Right lobe of liver (tissue), 6 donors: Measurements from ENCODE around the gene CNIH3. TPM values are rescaled to one million over a fixed set of nuclear protein-coding genes. Genes with fewer than 3 reads are reported as not detected.

Experiments
- ATAC-seq, 4 donors: fragments of 200-7000 bp; cut with Tn5 transposase; one replicate each; pipeline ENCODE4 v1.9.1; 2020; ENCODE audit warnings: mild to moderate bottlenecking in 4 of 4, moderate library complexity in 4 of 4
- DNase-seq, 3 donors: peaks; one replicate each; pipeline ENCODE4 v3.0.0-alpha.2; 2020
- H3K27ac ChIP-seq, 3 donors: fragments of 200-600 bp; one replicate each; pipeline ENCODE4 v1.8.0; 2022
- H3K27me3 ChIP-seq, 2 donors: fragments of 200-600 bp; one replicate each; pipeline ENCODE4 v1.8.0; 2022
- H3K36me3 ChIP-seq, 4 donors: fragments of 200-600 bp; sonication (generic) in 1 of 4; one replicate each; pipeline versions ENCODE4 v1.5.1 to v1.8.0; 2017 to 2022; ENCODE audit warnings: control low read depth in 1 of 4
- H3K4me1 ChIP-seq, 4 donors: fragments of 200-600 bp; sonication (generic) in 1 of 4; one replicate each; pipeline versions ENCODE4 v1.5.1 to v1.8.0; 2017 to 2022; ENCODE audit warnings: control low read depth in 1 of 4
- H3K4me3 ChIP-seq, 3 donors: fragments of 200-600 bp; one replicate each; pipeline ENCODE4 v1.8.0; 2022
- H3K9me3 ChIP-seq, 4 donors: fragments of 200-600 bp; sonication (generic) in 1 of 4; one replicate each; pipeline versions ENCODE4 v1.5.1 to v1.8.0; 2017 to 2022; ENCODE audit warnings: control low read depth in 1 of 4
- CTCF ChIP-seq, 4 donors: fragments of 200-600 bp in 3 of 4; fragments of 450-650 bp in 1 of 4; IDR thresholded peaks; one replicate each; pipeline versions ENCODE4 v1.5.1 to v1.8.0; 2016 to 2022; ENCODE audit warnings: antibody characterized with exemption in 4 of 4, mild to moderate bottlenecking in 2 of 4
- POLR2A ChIP-seq: fragments of 450-650 bp; IDR thresholded peaks from one replicate; pipeline ENCODE4 v1.6.1; 2017; ENCODE audit warnings: antibody characterized with exemption, mild to moderate bottlenecking
- WGBS: methylation state at CpG from one replicate; pipeline ENCODE4 v1.1.6; 2018; ENCODE audit warnings: low coverage, low lambda C conversion rate; ENCODE audit not compliant: insufficient coverage; ENCODE audit errors: missing lambda C conversion rate; 5-methylcytosine and 5-hydroxymethylcytosine counted together
- intact Hi-C, 2 donors: fragments of 100-400 bp; cut with DNase I; formaldehyde crosslinking; loops; one replicate each; pipeline versions ENCODE4 v1.11.2 to v1.14.1; 2022
- total RNA-seq, 6 experiments: library from RNA; depleted of rRNA in 2 of 6; stranded (reverse); fragments of >200 nt in 2 of 6; fragmentation: NEBNext Ultra II Directional in 3 of 6; extraction: Animal tissue kit (Norgen Biotek cat#: 25700) in 3 of 6; gene quantifications; one replicate each; pipeline versions ENCODE4 v1.1.0 to v1.2.4, GENCODE V29; 2016 to 2023
- donor health status: DM: no; HTN: yes; CAD: no.
- donor health status: DM: no; HTN: no; CAD: no.
- donor health status: DM: no; HTN: no; CAD: no.
- donor health status: DM: no; HTN: yes; CAD: no.
- donor health status: DM: no; HTN: yes; CAD: no.

Gene CNIH3
- total RNA-seq, 6 experiments from 2014 or later, result 0.12 to 1.6 (median 0.55) TPM

GRCh38 chr1:224622831-224623230 is 6.7 kb downstream of the CNIH3 start:
- H3K4me3 ChIP-seq, result no peak overlapping the region
- 82% methylated on average over 2 of the region's 2 CpGs for WGBS
- TF ChIP-seq CTCF (IDR thresholded peaks at IDR 0.05) (no peak), POLR2A (no peak)
- no peaks in the 10 kb centered on the region for H3K36me3 ChIP-seq
- no peaks in the 10 kb centered on the region for H3K4me1 ChIP-seq
- H3K27ac ChIP-seq, result no peak overlapping the region
- peaks cover 0 to 7% of the 10 kb centered on the region in 2 donors for H3K27me3 ChIP-seq
- intact Hi-C loops, result no loop called here
- H3K9me3 ChIP-seq, result no peaks in the 10 kb centered on the region
- DNase-seq (no peak), ATAC-seq (peak in 1 of 4 donors; percentile 20)

GRCh38 chr1:224623310-224623714 is 7.2 kb downstream of the CNIH3 start:
- DNase-seq (no peak), ATAC-seq (no peak)
- intact Hi-C loops, result no loop called here
- H3K27ac ChIP-seq, result no peak overlapping the region
- TF ChIP-seq CTCF (IDR thresholded peaks at IDR 0.05) (no peak), POLR2A (no peak)
- WGBS, result 66% methylated on average over 5 of the region's 5 CpGs
- H3K9me3 ChIP-seq, result no peaks in the 10 kb centered on the region
- no peak overlapping the region for H3K4me3 ChIP-seq
- peaks cover 0 to 2% of the 10 kb centered on the region in 2 donors for H3K27me3 ChIP-seq
- no peaks in the 10 kb centered on the region for H3K36me3 ChIP-seq
- no peaks in the 10 kb centered on the region for H3K4me1 ChIP-seq

- H3K9me3 ChIP-seq, result no peaks in the 10 kb centered on the region
- H3K36me3 ChIP-seq, result no peaks in the 10 kb centered on the region
- TF ChIP-seq CTCF (IDR thresholded peaks at IDR 0.05) (no peak), POLR2A (no peak)
- no peak overlapping the region for H3K4me3 ChIP-seq
- no peak overlapping the region for H3K27ac ChIP-seq
- ATAC-seq (peak in 3 of 4 donors; percentile 13 to 45 (median 40)), DNase-seq (no peak)
- H3K4me1 ChIP-seq, result no peaks in the 10 kb centered on the region
- intact Hi-C loops, result no loop called here
- H3K27me3 ChIP-seq, result no peaks in the 10 kb centered on the region
- 34% methylated on average over 7 of the region's 7 CpGs for WGBS
Measured at GRCh38 chr1:224623743-224624333, 7.7 kb downstream of the CNIH3 start.

GRCh38 chr1:224624432-224624831 is 8.3 kb downstream of the CNIH3 start:
- Histone ChIP-seq H3K27ac (no peak overlapping the region), H3K36me3 (no peaks in the 10 kb centered on the region), H3K27me3 (no peaks in the 10 kb centered on the region), H3K4me1 (no peaks in the 10 kb centered on the region), H3K9me3 (no peaks in the 10 kb centered on the region), H3K4me3 (no peak overlapping the region)
- WGBS, result 80% methylated on average over 4 of the region's 4 CpGs
- TF ChIP-seq POLR2A, result no peak
- no peak for TF ChIP-seq CTCF (IDR thresholded peaks at IDR 0.05)
- ATAC-seq, result no peak
- intact Hi-C loops, result no loop called here
- DNase-seq, result no peak
